Prostate gland (tissue), 2 donors: ENCODE measurements around the gene CCDC191.

Experiments
- CTCF ChIP-seq, 4 experiments: fragments of 200-600 bp in 2 of 4; fragments of 450-650 bp in 2 of 4; sonication (generic) in 2 of 4; IDR thresholded peaks; 1 replicate in 3 of 4; 2 replicates in 1 of 4; pipeline ENCODE4 v1.5.1; 2016 to 2019; ENCODE audit warnings: antibody characterized with exemption in 4 of 4, mild to moderate bottlenecking in 2 of 4, moderate library complexity in 2 of 4
- POLR2A ChIP-seq: fragments of 450-650 bp; IDR thresholded peaks from one replicate; pipeline ENCODE4 v1.6.1; 2016; ENCODE audit warnings: antibody characterized with exemption, mild to moderate bottlenecking
- POLR2AphosphoS5 ChIP-seq: sonication (generic); formaldehyde crosslinking; IDR thresholded peaks from one replicate; pipeline ENCODE4 v1.6.1; 2017; ENCODE audit warnings: antibody characterized with exemption

GRCh38 chr3:113985541-113985940, 70.8 kb downstream of the CCDC191 start:
- TF ChIP-seq CTCF (IDR thresholded peaks at IDR 0.05) = no peak
- no peak for TF ChIP-seq POLR2AphosphoS5
- no peak for TF ChIP-seq POLR2A
